Measurements from ENCODE around the gene CLDN2. TPM values are rescaled to one million over a fixed set of nuclear protein-coding genes. Genes with fewer than 3 reads are reported as not detected.

CLDN2 gene
- total and polyA plus RNA-seq, 11 donors, result not detected

DNA sequence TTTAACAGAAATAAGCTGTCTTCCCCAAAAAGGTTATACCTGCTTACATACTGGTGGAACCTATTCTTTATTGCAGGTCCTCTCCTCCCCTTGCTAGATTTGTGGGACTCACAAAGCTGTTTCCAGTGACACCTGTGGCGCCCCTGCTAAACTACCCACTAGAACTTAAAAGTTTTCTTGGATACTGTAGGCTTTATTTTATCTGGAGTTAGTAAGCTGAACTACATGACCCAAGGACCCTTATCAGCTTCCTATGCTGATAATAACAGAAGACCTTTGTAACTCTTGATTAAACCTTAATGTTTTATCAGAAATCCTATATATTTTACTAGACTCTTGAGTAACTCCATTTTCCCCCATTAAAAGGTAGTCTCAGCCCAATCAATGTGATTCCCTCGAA is 32.3 kb downstream of the CLDN2 start:
- DNase-seq, result no peak
- intact Hi-C loops (cut with DNase I), result loop anchor here in 8 of 10 donors (5.0 to 10.0 kb wide), 4 partner anchors 48 to 60 kb away; partner anchors contain the start of gene RIPPLY1 (in 1 of the 8)
- WGBS, 4 donors, result 70 to 100% (median 89%) methylated on average over 2 of the region's 2 CpGs
- Histone ChIP-seq H3K9me3 (no peaks in the 10 kb centered on the region), H3K4me1 (no peaks in the 10 kb centered on the region), H3K4me3 (no peak overlapping the region), H3K27me3 (peaks cover 0 to 15% (median 0%) of the 10 kb centered on the region in 9 donors), H3K27ac (no peak overlapping the region), H3K36me3 (peaks cover 0 to 42% (median 6%) of the 10 kb centered on the region in 9 donors)
- ATAC-seq, result no peak
- TF ChIP-seq CTCF (IDR thresholded peaks at IDR 0.05) (no peak), POLR2A (IDR thresholded peaks at IDR 0.05) (no peak)

DNA sequence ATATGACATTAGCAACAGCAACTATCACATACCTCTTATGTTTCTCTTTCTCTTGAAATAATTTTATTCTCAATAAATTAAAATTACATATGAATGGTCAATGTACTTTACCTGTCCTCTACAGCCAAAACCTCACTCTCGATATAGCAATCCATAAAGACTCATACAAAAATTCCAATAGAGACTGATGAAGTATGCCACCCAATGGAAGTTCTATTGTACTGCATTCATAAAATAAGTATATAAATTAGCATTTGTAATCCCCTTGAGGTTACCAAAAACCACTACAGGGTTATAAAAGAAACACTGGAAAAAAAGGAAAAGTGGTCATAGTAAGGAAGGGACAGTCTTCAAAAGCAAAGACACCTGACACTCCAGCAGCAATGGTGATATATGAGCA is 32.8 kb downstream of the CLDN2 start:
- Histone ChIP-seq H3K4me3 (no peak overlapping the region), H3K27ac (no peak overlapping the region), H3K36me3 (peaks cover 0 to 47% (median 9%) of the 10 kb centered on the region in 9 donors), H3K27me3 (peaks cover 0 to 15% (median 0%) of the 10 kb centered on the region in 9 donors), H3K4me1 (no peaks in the 10 kb centered on the region), H3K9me3 (no peaks in the 10 kb centered on the region)
- WGBS, 4 donors, result 37 to 59% (median 44%) methylated on average over 1 of the region's 1 CpG
- intact Hi-C loops (cut with DNase I), result loop anchor here in 8 of 10 donors (5.0 to 10.0 kb wide), 4 partner anchors 48 to 61 kb away; partner anchors contain the start of gene RIPPLY1 (in 1 of the 8)
- ATAC-seq (no peak), DNase-seq (no peak)
- no peak for TF ChIP-seq POLR2A (IDR thresholded peaks at IDR 0.05)
- TF ChIP-seq CTCF (IDR thresholded peaks at IDR 0.05), result peak in 11 of 12 donors; percentile 15 to 45 (median 29)

GRCh38 chrX:106954041-106954440 is 33.8 kb downstream of the CLDN2 start:
- DNase-seq (no peak), ATAC-seq (no peak)
- Histone ChIP-seq H3K27ac (no peak overlapping the region), H3K27me3 (peaks cover 0 to 15% (median 0%) of the 10 kb centered on the region in 9 donors), H3K4me3 (no peak overlapping the region), H3K9me3 (no peaks in the 10 kb centered on the region), H3K36me3 (peaks cover 0 to 55% (median 10%) of the 10 kb centered on the region in 9 donors), H3K4me1 (no peaks in the 10 kb centered on the region)
- TF ChIP-seq POLR2A (IDR thresholded peaks at IDR 0.05) (no peak), CTCF (IDR thresholded peaks at IDR 0.05) (no peak)
- 89 to 97% (median 95%) methylated on average over 4 of the region's 4 CpGs for WGBS, 4 donors
- intact Hi-C loops (cut with DNase I), result loop anchor here in 8 of 10 donors (5.0 to 10.0 kb wide), 4 partner anchors 49 to 62 kb away; partner anchors contain the start of gene RIPPLY1 (in 1 of the 8)

GRCh38 chrX:106955004-106955772 is 35.0 kb downstream of the CLDN2 start:
- WGBS, 4 donors, result 32 to 79% (median 58%) methylated on average over 1 of the region's 1 CpG
- ATAC-seq, result no peak
- peaks cover 0 to 15% (median 0%) of the 10 kb centered on the region in 9 donors for H3K27me3 ChIP-seq
- no peak overlapping the region for H3K27ac ChIP-seq
- no peak for DNase-seq
- TF ChIP-seq CTCF (IDR thresholded peaks at IDR 0.05) (no peak), POLR2A (IDR thresholded peaks at IDR 0.05) (no peak)
- H3K36me3 ChIP-seq, result peaks cover 0 to 61% (median 12%) of the 10 kb centered on the region in 9 donors
- no peaks in the 10 kb centered on the region for H3K9me3 ChIP-seq
- H3K4me1 ChIP-seq, result no peaks in the 10 kb centered on the region
- no peak overlapping the region for H3K4me3 ChIP-seq
- intact Hi-C loops (cut with DNase I), result loop anchor here in 3 of 10 donors (5.0 to 10.0 kb wide), 3 partner anchors 50 to 63 kb away; partner anchors contain the start of gene RIPPLY1 (in 1 of the 3)
